ENCODE measurements around the gene EYA2.

EYA2 gene

DNA sequence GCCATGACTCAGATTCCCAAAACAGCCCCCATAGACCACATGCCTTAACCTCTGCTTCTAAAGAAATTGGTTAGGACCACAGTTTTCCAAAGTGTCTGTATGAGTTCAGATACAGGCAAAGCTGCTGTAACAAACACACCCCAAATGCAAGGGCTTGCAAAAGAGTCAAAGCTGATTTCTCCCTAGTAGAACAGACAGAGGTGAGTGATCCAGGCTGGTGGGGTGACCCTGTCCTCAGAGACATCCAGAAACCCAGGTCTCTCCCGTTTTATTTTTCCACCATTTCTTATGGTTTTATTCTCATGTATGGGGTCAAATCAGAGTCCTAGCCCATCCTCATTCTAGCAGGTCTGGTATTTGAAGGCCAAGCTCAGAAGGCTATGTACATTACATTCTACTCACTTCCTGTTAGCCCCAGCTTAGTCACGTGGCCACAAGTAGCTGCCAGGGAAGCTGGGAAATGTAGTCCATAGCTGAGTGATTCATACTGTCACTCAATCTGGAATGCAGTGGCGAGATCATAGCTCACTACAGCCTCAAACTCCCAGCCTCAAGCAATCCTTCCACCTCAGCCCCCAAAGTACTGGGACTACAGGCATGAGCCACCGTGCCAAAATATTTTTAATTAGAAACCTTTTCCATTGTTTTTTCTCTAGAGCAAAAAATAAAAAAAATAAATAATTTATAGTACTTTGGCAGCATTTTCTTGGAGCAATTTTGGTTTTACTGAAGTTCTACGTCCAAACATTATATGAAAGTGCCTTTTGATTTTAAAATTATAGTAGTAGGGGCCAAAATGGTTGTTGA lies 286.6 kb downstream of the EYA2 start:
- H3K4me1 Mint-ChIP-seq (ENCODE audit: low read depth) = peaks cover 6% of the 10 kb centered on the region
- peaks cover 4% of the 10 kb centered on the region for H3K9me3 Mint-ChIP-seq
- H3K4me3 Mint-ChIP-seq = no peak overlapping the region
- no peak overlapping the region for H3K27ac Mint-ChIP-seq
- no peaks in the 10 kb centered on the region for H3K27me3 Mint-ChIP-seq (ENCODE audit: low read depth)
- H3K36me3 Mint-ChIP-seq (ENCODE audit: low read depth) = no peaks in the 10 kb centered on the region

DNA sequence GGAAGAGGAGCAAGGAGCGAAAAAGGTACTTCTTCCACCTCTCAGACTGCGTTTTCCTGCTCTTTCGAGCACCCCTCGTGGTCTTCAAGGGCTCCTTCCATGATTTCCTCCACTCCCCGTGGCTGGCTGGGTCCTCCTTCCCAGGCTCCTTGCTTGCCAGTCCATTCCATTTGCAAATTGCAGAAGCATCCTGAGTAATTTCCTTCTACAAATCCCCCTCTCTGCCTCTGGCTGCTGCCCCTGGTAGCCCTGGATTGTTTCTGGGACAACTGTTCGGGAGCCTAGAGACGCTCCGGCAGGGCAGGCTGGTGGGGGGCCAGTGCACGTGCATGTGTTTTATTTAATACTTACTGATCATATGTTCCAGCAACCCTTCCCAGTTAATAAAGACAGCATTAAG lies 288.7 kb downstream of the EYA2 start:
- H3K27ac Mint-ChIP-seq = no peak overlapping the region
- no peak overlapping the region for H3K4me3 Mint-ChIP-seq
- H3K9me3 Mint-ChIP-seq = peaks cover 4% of the 10 kb centered on the region
- peaks cover 7% of the 10 kb centered on the region for H3K4me1 Mint-ChIP-seq (ENCODE audit: low read depth)
- no peaks in the 10 kb centered on the region for H3K36me3 Mint-ChIP-seq (ENCODE audit: low read depth)
- H3K27me3 Mint-ChIP-seq (ENCODE audit: low read depth) = peaks cover 2% of the 10 kb centered on the region

DNA sequence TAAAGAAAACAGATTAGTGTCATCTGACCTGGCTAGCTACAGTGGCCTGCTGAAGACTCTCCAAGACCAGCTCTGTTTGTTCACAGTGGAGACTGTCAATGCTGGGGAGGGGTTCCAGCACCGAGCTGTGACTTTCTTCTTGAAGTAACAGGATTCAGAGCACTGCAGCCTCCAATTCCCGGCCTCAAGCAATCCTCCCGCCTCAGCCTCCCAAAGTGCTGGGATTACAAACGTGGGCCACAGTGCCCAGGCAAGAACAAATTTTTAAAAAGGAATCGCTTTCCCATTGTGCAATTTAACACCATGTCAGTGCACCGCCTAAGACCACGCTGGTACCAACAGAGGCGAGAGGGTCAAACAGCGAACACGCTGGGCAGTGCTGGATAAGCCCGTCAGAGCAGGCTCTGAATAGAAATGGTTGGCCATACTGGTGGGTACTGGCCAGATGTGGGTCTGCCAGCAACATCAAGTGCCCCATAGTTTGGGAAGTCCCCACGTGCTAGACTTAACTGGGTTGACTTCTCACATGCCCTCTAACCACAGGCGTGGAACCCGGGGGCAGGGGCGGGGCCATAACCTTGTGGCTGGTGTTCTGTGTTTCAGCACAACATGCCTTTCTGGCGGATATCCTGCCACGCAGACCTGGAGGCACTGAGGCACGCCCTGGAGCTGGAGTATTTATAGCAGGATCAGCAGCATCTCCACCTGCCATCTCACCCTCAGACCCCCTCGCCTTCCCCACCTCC lies 293.0 kb downstream of the EYA2 start:
- Mint-ChIP-seq H3K4me3 (no peak overlapping the region), H3K4me1 (ENCODE audit: low read depth) (peaks cover 11% of the 10 kb centered on the region), H3K36me3 (ENCODE audit: low read depth) (no peaks in the 10 kb centered on the region), H3K27ac (no peak overlapping the region), H3K27me3 (ENCODE audit: low read depth) (peaks cover 12% of the 10 kb centered on the region), H3K9me3 (no peaks in the 10 kb centered on the region)

- H3K4me1 Mint-ChIP-seq (ENCODE audit: low read depth) = peaks cover 11% of the 10 kb centered on the region
- H3K9me3 Mint-ChIP-seq = no peaks in the 10 kb centered on the region
- no peak overlapping the region for H3K4me3 Mint-ChIP-seq
- H3K36me3 Mint-ChIP-seq (ENCODE audit: low read depth) = no peaks in the 10 kb centered on the region
- H3K27ac Mint-ChIP-seq = no peak overlapping the region
- peaks cover 16% of the 10 kb centered on the region for H3K27me3 Mint-ChIP-seq (ENCODE audit: low read depth)
Observed at GRCh38 chr20:47188540-47188939, 293.9 kb downstream of the EYA2 start.

DNA sequence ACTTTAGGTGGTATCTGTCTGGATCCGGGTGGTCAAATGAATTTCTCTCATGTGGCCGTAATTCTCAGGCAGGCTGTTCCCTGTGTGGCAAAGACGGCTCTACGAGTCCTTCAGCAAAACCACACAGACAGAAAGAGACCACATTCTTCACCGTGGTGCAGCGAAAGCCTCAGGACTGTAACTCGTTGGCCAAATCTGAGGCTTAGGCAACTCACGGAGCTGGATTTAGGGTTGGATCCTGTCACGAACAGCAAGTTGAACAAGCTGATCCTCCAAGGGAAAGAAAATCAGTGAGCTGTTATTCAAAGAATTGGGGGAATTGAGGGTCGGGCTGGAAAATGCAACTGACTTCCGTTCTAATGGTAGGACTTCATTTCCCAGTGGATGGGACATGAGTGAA lies 294.4 kb downstream of the EYA2 start:
- no peak overlapping the region for H3K4me3 Mint-ChIP-seq
- H3K27me3 Mint-ChIP-seq (ENCODE audit: low read depth) = peaks cover 16% of the 10 kb centered on the region
- H3K36me3 Mint-ChIP-seq (ENCODE audit: low read depth) = no peaks in the 10 kb centered on the region
- H3K9me3 Mint-ChIP-seq = no peaks in the 10 kb centered on the region
- peaks cover 11% of the 10 kb centered on the region for H3K4me1 Mint-ChIP-seq (ENCODE audit: low read depth)
- no peak overlapping the region for H3K27ac Mint-ChIP-seq

GRCh38 chr20:47191074-47191673 lies 296.5 kb downstream of the EYA2 start:
- peaks cover 8% of the 10 kb centered on the region for H3K4me1 Mint-ChIP-seq (ENCODE audit: low read depth)
- H3K9me3 Mint-ChIP-seq = no peaks in the 10 kb centered on the region
- no peaks in the 10 kb centered on the region for H3K36me3 Mint-ChIP-seq (ENCODE audit: low read depth)
- no peak overlapping the region for H3K4me3 Mint-ChIP-seq
- H3K27me3 Mint-ChIP-seq (ENCODE audit: low read depth) = peaks cover 18% of the 10 kb centered on the region
- no peak overlapping the region for H3K27ac Mint-ChIP-seq

DNA sequence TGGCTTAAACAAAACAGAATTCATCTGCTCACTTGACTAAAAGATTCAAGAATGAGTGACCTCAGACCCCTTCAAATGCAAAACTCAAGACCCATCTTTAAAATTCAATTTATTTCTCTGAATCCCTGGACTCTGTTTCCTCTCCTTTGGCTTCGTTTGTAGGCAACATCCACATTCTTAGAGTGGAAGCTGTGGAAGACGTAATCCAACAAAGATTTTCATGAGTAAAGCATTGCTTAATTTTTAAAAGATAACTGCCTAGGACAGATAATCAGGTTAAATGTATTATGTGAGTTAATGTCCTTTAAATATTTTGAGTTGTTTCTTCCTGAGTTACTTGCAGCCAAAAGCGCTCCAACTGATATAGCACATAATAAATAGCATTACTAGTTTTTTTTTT lies 297.3 kb downstream of the EYA2 start:
- Mint-ChIP-seq H3K4me3 (no peak overlapping the region), H3K9me3 (no peaks in the 10 kb centered on the region), H3K27me3 (ENCODE audit: low read depth) (peaks cover 22% of the 10 kb centered on the region), H3K27ac (no peak overlapping the region), H3K4me1 (ENCODE audit: low read depth) (peaks cover 15% of the 10 kb centered on the region), H3K36me3 (ENCODE audit: low read depth) (no peaks in the 10 kb centered on the region)

GRCh38 chr20:47195573-47195972 lies 300.9 kb downstream of the EYA2 start:
- Mint-ChIP-seq H3K27ac (no peak overlapping the region), H3K27me3 (ENCODE audit: low read depth) (peaks cover 10% of the 10 kb centered on the region), H3K4me1 (ENCODE audit: low read depth) (peaks cover 11% of the 10 kb centered on the region), H3K9me3 (no peaks in the 10 kb centered on the region), H3K4me3 (no peak overlapping the region), H3K36me3 (ENCODE audit: low read depth) (no peaks in the 10 kb centered on the region)

- Mint-ChIP-seq H3K4me1 (ENCODE audit: low read depth) (peaks cover 11% of the 10 kb centered on the region), H3K4me3 (no peak overlapping the region), H3K36me3 (ENCODE audit: low read depth) (no peaks in the 10 kb centered on the region), H3K9me3 (no peaks in the 10 kb centered on the region), H3K27ac (no peak overlapping the region), H3K27me3 (ENCODE audit: low read depth) (peaks cover 10% of the 10 kb centered on the region)
Observed at GRCh38 chr20:47196091-47197081, 301.7 kb downstream of the EYA2 start.

DNA sequence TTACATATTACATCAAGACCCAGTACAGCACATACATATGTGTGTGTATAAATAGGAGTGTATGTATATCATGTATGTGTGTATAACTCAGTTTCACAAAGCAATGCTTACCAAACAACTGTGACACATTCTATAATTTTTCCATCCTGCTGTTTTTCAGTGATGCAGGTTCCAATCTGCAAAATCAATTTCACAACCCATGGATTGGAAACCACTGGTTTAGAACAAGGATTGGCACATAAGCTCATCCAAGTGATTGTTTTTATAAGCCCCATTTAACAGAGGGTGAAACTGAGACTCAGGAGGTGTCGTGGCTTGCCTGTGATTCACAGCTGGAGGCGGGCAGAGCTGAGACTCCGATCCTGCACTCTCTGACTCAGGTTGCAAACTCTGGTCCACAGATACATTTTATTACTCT lies 303.6 kb downstream of the EYA2 start:
- Mint-ChIP-seq H3K27me3 (ENCODE audit: low read depth) (peaks cover 5% of the 10 kb centered on the region), H3K36me3 (ENCODE audit: low read depth) (no peaks in the 10 kb centered on the region), H3K4me1 (ENCODE audit: low read depth) (peaks cover 12% of the 10 kb centered on the region), H3K27ac (no peak overlapping the region), H3K4me3 (no peak overlapping the region), H3K9me3 (no peaks in the 10 kb centered on the region)

- H3K9me3 Mint-ChIP-seq = no peaks in the 10 kb centered on the region
- H3K36me3 Mint-ChIP-seq (ENCODE audit: low read depth) = no peaks in the 10 kb centered on the region
- peaks cover 16% of the 10 kb centered on the region for H3K4me1 Mint-ChIP-seq (ENCODE audit: low read depth)
- no peak overlapping the region for H3K4me3 Mint-ChIP-seq
- H3K27me3 Mint-ChIP-seq (ENCODE audit: low read depth) = peaks cover 5% of the 10 kb centered on the region
- H3K27ac Mint-ChIP-seq = no peak overlapping the region
Observed at GRCh38 chr20:47198996-47199552, 304.4 kb downstream of the EYA2 start.

DNA sequence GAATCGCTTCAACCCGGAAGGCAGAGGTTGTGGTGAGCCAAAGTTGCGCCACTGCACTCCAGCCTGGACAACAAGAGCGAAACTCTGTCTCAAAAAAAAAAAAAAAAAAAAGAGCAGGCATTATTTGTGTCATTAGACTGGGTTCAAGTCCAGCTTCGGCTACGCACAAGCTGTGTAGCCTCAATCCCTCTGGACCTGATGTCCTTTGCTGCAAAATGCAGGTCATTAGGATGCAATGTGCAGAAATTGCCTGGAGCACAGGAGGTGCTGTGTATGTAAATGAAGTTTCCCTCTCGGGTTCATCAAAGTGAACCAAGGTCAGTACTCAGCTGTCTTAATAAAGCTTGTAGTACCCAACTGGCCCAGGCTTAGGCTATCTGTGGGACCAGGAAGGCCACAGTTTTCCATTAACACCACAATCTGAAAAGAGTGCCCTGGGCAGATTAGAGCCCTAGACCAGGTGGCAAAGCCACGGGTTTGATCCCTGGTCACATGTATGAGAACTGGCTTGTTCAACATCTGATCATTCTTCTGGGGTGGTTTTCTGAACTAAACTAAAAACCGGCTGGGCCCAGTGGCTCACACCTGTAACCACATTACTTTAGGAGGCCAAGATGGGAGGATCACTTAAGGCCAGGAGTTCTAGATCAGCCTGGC lies 306.6 kb downstream of the EYA2 start:
- H3K9me3 Mint-ChIP-seq = no peaks in the 10 kb centered on the region
- H3K27ac Mint-ChIP-seq = no peak overlapping the region
- no peaks in the 10 kb centered on the region for H3K36me3 Mint-ChIP-seq (ENCODE audit: low read depth)
- peaks cover 20% of the 10 kb centered on the region for H3K4me1 Mint-ChIP-seq (ENCODE audit: low read depth)
- H3K27me3 Mint-ChIP-seq (ENCODE audit: low read depth) = peaks cover 4% of the 10 kb centered on the region
- no peak overlapping the region for H3K4me3 Mint-ChIP-seq

All from T-helper 1 cell treated with Interleukin-12 subunit alpha and Interleukin-12 subunit beta and Interleukin-4 antibody, amounts not matched to agents 30 μg/mL and 1 μg/mL, for 36 hours (primary cell).